ENCODE results near the gene PLA2G2D. TPM values are rescaled to one million over a fixed set of nuclear protein-coding genes. Genes with fewer than 3 reads are reported as not detected.

PLA2G2D gene
- total RNA-seq, 1 experiment from 2014 or later = not detected

GRCh38 chr1:20082772-20083171, 36.6 kb downstream of the PLA2G2D start:
- no peak overlapping the region for H3K4me2 ChIP-seq (ENCODE audit: insufficient read depth, insufficient read length, low read length)
- Mint-ChIP-seq H3K36me3 (ENCODE audit: insufficient read depth in 1 of 3, low read depth in 3 of 3) (no peaks in the 10 kb centered on the region; a peak in 1 of 7 replicates), H3K4me3 (no peak overlapping the region), H3K27me3 (ENCODE audit: low read depth) (peaks cover 3% of the 10 kb centered on the region), H3K4me1 (peaks cover 5 to 7% of the 10 kb centered on the region in 2 experiments), H3K27ac (peak overlapping the region in 1 of 3 experiments; percentile 40; a peak in 1 of 7 replicates), H3K9me3 (peaks cover 0 to 2% of the 10 kb centered on the region in 2 experiments; a peak in 1 of 5 replicates)
- H4K5ac ChIP-seq (ENCODE audit: insufficient read length, low read depth, low read length) = no peak overlapping the region
- H3K27ac ChIP-seq (ENCODE audit: insufficient read length, low read depth, low read length) = no peak overlapping the region
- H4K8ac ChIP-seq (replicated peaks; ENCODE audit: insufficient read length, low read depth, low read length) = no peak overlapping the region
- H3K79me2 ChIP-seq (ENCODE audit: insufficient read depth, low read length) = no peaks in the 10 kb centered on the region
- no peak overlapping the region for H3K14ac ChIP-seq (ENCODE audit: insufficient read depth, low read length)
- no peak for DNase-seq
- no peaks in the 10 kb centered on the region for H4K20me1 ChIP-seq (ENCODE audit: control insufficient read depth, insufficient read depth, insufficient read length)
- H2BK15ac ChIP-seq (ENCODE audit: low read depth, low read length) = no peak overlapping the region
- no peak overlapping the region for H4K91ac ChIP-seq (ENCODE audit: insufficient read length, low read depth, low read length)
- H3T11ph ChIP-seq (ENCODE audit: low read length) = no peak overlapping the region
- no peak for TF ChIP-seq CTCF (conservative IDR thresholded peaks at IDR 0.05)
- no peak overlapping the region for H3K56ac ChIP-seq (ENCODE audit: insufficient read length, low read depth, low read length)
- no peak overlapping the region for H3K9ac ChIP-seq (ENCODE audit: extremely low read depth, insufficient read length, low read length)
- H3K23ac ChIP-seq (ENCODE audit: insufficient read length, low read depth, low read length) = no peak overlapping the region
- no CpG with 5 or more reads among the region's 2 CpGs for WGBS (ENCODE audit: extremely low coverage, insufficient read length, low lambda C conversion rate)
- H2BK20ac ChIP-seq (ENCODE audit: low read depth, low read length, poor library complexity, severe bottlenecking) = no peak overlapping the region
- H2BK120ac ChIP-seq (ENCODE audit: low read depth, low read length, poor library complexity, severe bottlenecking) = no peak overlapping the region
- H3K18ac ChIP-seq (ENCODE audit: insufficient read length, low read depth, low read length) = no peak overlapping the region
- no peaks in the 10 kb centered on the region for H3K4me1 ChIP-seq (ENCODE audit: insufficient read depth, low read length)
- H3K9me3 ChIP-seq (ENCODE audit: control insufficient read depth, low read depth, low read length) = no peaks in the 10 kb centered on the region
- no peaks in the 10 kb centered on the region for H3K23me2 ChIP-seq (ENCODE audit: insufficient read length, low read depth, low read length, poor library complexity, severe bottlenecking)
- H3K27me3 ChIP-seq (ENCODE audit: insufficient read depth, low read length) = no peaks in the 10 kb centered on the region
- no peaks in the 10 kb centered on the region for H3K79me1 ChIP-seq (ENCODE audit: insufficient read depth, low read depth, low read length, poor library complexity, severe bottlenecking)
- H3K4ac ChIP-seq (ENCODE audit: low read depth, low read length) = no peak overlapping the region
- H2AK5ac ChIP-seq (ENCODE audit: insufficient read length, low read length) = no peak overlapping the region
- H2AFZ ChIP-seq (ENCODE audit: low read length) = no peak overlapping the region
- no peak overlapping the region for H2BK5ac ChIP-seq (ENCODE audit: insufficient read length, low read length)
- no peak overlapping the region for H2BK12ac ChIP-seq (ENCODE audit: insufficient read length, low read depth, low read length)

Measured in H9 (cell line).